HG03039 (cell line): Measurements from ENCODE around the gene CFD.

ENCODE experiments used
- ATAC-seq: cut with Tn5 transposase; IDR thresholded peaks from one replicate; pipeline ENCODE4 v1.9.1; 2021; ENCODE audit warnings: mild to moderate bottlenecking, moderate library complexity; ENCODE audit not compliant: unreplicated experiment

Gene CFD

DNA sequence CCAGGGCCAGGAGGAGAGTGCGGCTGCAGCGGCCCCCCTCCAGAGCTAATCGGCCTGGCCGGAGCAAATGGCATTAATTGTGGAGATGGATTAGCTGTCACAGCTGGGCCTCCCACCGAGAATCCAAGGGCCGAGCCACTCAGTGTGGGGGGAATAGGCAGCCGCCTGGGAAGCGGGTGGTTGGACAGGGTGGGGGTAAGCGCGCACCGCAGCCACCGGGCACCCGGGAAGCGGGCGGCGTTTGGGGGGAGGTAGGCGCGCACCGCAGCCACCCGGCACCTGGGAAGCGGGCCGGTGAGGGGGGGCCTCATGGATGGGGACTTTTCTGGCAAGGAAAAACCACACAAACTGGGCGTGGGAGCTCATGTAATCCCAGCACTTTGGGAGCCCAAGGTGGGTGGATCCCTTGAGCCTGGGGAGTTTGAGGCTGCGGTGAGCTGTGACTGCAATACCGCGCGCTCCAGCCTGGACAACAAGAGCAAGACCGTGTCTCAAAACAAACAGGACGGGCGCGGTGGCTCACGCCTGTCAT, 43.9 kb downstream of the CFD start:
- ATAC-seq: no peak

DNA sequence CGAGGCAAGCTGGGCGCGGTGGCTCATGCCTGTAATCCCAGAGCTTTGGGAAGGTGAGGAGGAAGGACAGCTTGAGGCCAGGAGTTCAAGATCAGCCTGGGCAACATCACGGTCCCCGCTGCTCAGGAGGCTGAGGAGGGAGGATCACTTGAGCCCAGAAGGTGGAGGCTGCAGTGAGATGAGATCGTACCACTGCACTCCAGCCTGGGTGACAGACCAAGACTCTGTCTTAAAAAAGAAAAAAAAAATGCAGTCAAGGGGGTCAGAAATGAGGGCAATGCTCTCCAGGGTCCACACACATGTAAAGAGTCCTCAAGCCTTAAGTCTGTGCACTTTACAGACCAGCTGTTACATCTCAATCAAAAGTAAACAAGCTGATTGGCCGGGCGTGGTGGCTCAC, 45.1 kb downstream of the CFD start:
- no peak for ATAC-seq

DNA sequence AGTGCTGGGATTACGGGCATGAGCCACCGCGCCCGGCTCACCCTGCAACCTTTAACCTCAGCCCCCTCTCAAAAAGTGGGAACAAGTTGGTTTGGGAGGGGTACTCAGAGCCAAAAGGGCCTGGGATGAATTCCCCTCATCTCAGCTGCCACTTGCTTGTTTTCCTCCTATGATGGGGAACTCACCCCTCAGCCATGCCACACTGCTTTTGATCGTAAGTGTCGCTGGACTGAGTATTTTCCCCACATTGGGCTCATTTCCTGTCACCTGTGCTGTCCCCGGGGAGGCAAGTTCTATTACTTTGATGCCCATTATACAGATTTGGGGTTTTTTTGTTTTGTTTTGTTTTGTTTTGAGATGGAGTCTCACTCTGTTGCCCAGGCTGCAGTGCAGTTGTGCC, 47.0 kb downstream of the CFD start:
- no peak for ATAC-seq

- no peak for ATAC-seq
Measured at GRCh38 chr19:907183-907853, 47.9 kb downstream of the CFD start.

- ATAC-seq: no peak
Measured at GRCh38 chr19:911197-912033, 52.0 kb downstream of the CFD start.

- no peak for ATAC-seq
Measured at GRCh38 chr19:912181-913079, 53.0 kb downstream of the CFD start.
